GM10847 (cell line): ENCODE results near the gene ABCB11.

Experiments used
- POLR2A ChIP-seq: IDR thresholded peaks from 2 replicates; pipeline ENCODE4 v1.6.1; 2011; ENCODE audit not compliant: insufficient read length; ENCODE audit errors: extremely low read depth

The ABCB11 gene

GRCh38 chr2:168939061-168939460 is 92.1 kb downstream of the ABCB11 start:
- no peak for TF ChIP-seq POLR2A

GRCh38 chr2:168935810-168936581 is 95.1 kb downstream of the ABCB11 start:
- no peak for TF ChIP-seq POLR2A

GRCh38 chr2:168934826-168935225 is 96.3 kb downstream of the ABCB11 start:
- TF ChIP-seq POLR2A = no peak

- no peak for TF ChIP-seq POLR2A
These were observed 100.9 kb downstream of the ABCB11 start for GRCh38 chr2:168930242-168930641.

- no peak for TF ChIP-seq POLR2A
These were observed 102.1 kb downstream of the ABCB11 start for GRCh38 chr2:168929031-168929430.

GRCh38 chr2:168928113-168928831 is 102.9 kb downstream of the ABCB11 start:
- no peak for TF ChIP-seq POLR2A

- no peak for TF ChIP-seq POLR2A
These were observed 104.3 kb downstream of the ABCB11 start for GRCh38 chr2:168926621-168927386.

GRCh38 chr2:168920504-168921157 is 110.5 kb downstream of the ABCB11 start:
- TF ChIP-seq POLR2A = no peak

GRCh38 chr2:168916331-168916675 is 114.8 kb downstream of the ABCB11 start:
- TF ChIP-seq POLR2A = no peak

GRCh38 chr2:168915441-168916330 is 115.4 kb downstream of the ABCB11 start:
- no peak for TF ChIP-seq POLR2A

GRCh38 chr2:168913495-168913894 is 117.6 kb downstream of the ABCB11 start:
- no peak for TF ChIP-seq POLR2A

- TF ChIP-seq POLR2A = no peak
These were observed 118.2 kb downstream of the ABCB11 start for GRCh38 chr2:168912901-168913369.

- TF ChIP-seq POLR2A = no peak
These were observed 118.7 kb downstream of the ABCB11 start for GRCh38 chr2:168912466-168912865.

GRCh38 chr2:168910330-168910729 is 120.8 kb downstream of the ABCB11 start:
- TF ChIP-seq POLR2A = no peak

GRCh38 chr2:168907940-168908662 is 123.0 kb downstream of the ABCB11 start:
- TF ChIP-seq POLR2A = no peak
